Measurements from ENCODE around the gene SLC6A9. TPM values are rescaled to one million over a fixed set of nuclear protein-coding genes. Genes with fewer than 3 reads are reported as not detected.

SLC6A9 gene
- total and polyA plus RNA-seq, 5 experiments from 2014 or later: 1.7 to 3.4 TPM; not detected in 3

- Mint-ChIP-seq H3K36me3 (peaks cover 3 to 11% (median 6%) of the 10 kb centered on the region in 3 donors), H3K9me3 (no peaks in the 10 kb centered on the region), H3K4me3 (no peak overlapping the region), H3K4me1 (peaks cover 30 to 45% (median 35%) of the 10 kb centered on the region in 4 donors), H3K27me3 (no peaks in the 10 kb centered on the region), H3K27ac (peak overlapping the region in 1 of 10 donors; percentile 79)
- POLR2A ChIA-PET: no interaction called here
- no peak for ATAC-seq
- DNase-seq: no peak
Observed at GRCh38 chr1:43951021-43951985, 80.0 kb downstream of the SLC6A9 start.

GRCh38 chr1:43949678-43950077 is 81.6 kb downstream of the SLC6A9 start:
- H3K36me3 Mint-ChIP-seq: peaks cover 3 to 10% (median 6%) of the 10 kb centered on the region in 3 donors
- peaks cover 32 to 61% (median 51%) of the 10 kb centered on the region in 4 donors for H3K4me1 Mint-ChIP-seq
- no peaks in the 10 kb centered on the region for H3K9me3 Mint-ChIP-seq
- DNase-seq (no peak), ATAC-seq (no peak)
- H3K4me3 Mint-ChIP-seq: peak overlapping the region in 2 of 10 donors; percentile 4 to 58
- POLR2A ChIA-PET: no interaction called here
- peak overlapping the region in 2 of 10 donors; percentile 20 to 50 for H3K27ac Mint-ChIP-seq
- no peaks in the 10 kb centered on the region for H3K27me3 Mint-ChIP-seq

- peaks cover 34 to 65% (median 55%) of the 10 kb centered on the region in 4 donors for H3K4me1 Mint-ChIP-seq
- H3K27ac Mint-ChIP-seq: peak overlapping the region; percentile 6 to 97 (median 89)
- H3K27me3 Mint-ChIP-seq: no peaks in the 10 kb centered on the region
- POLR2A ChIA-PET: interaction anchor here (1.4 to 2.1 kb wide), 2 partner anchors 13 to 27 kb away, joined by 4 to 11 read pairs; partner anchors contain the start of gene ATP6V0B
- DNase-seq: no peak
- no peaks in the 10 kb centered on the region for H3K9me3 Mint-ChIP-seq
- peak overlapping the region; percentile 88 to 98 (median 92) for H3K4me3 Mint-ChIP-seq
- peaks cover 3 to 13% (median 6%) of the 10 kb centered on the region in 3 donors for H3K36me3 Mint-ChIP-seq
- ATAC-seq: no peak
Observed at GRCh38 chr1:43947874-43948437, 83.3 kb downstream of the SLC6A9 start.

GRCh38 chr1:43947061-43947873 is 84.0 kb downstream of the SLC6A9 start:
- Mint-ChIP-seq H3K27me3 (no peaks in the 10 kb centered on the region), H3K4me1 (peaks cover 37 to 65% (median 59%) of the 10 kb centered on the region in 4 donors), H3K36me3 (peaks cover 3 to 13% (median 6%) of the 10 kb centered on the region in 3 donors), H3K27ac (peak overlapping the region; percentile 90 to 97 (median 96)), H3K4me3 (peak overlapping the region; percentile 88 to 98 (median 92)), H3K9me3 (no peaks in the 10 kb centered on the region)
- ATAC-seq (peak in 1 of 2 donors; percentile 4), DNase-seq (peak in 1 of 10 donors; percentile 18)
- POLR2A ChIA-PET: interaction anchor here (0.5 to 2.6 kb wide), 6 partner anchors 13 to 741 kb away, joined by 3 to 13 read pairs (median 6); partner anchors contain the start of genes ATP6V0B, DPH2 and ST3GAL3

Other genes with a start within 250 kb of the SLC6A9 start
- under 1 TPM; 0.25 to 0.96 TPM for gene ARTN, start 97.7 kb downstream of the SLC6A9 start, total RNA-seq
- gene ARTN, start 97.7 kb downstream of the SLC6A9 start, polyA plus RNA-seq: not detected
- 10 to 100 TPM; 20.5 to 24.1 TPM for gene IPO13, start 84.5 kb downstream of the SLC6A9 start, total RNA-seq
- gene IPO13, start 84.5 kb downstream of the SLC6A9 start, polyA plus RNA-seq: 10 to 100 TPM; 13.8 to 14.5 (median 14.4) TPM
- 10 to 100 TPM; 34.5 to 37.7 TPM for gene DPH2, start 61.5 kb downstream of the SLC6A9 start, total RNA-seq
- gene DPH2, start 61.5 kb downstream of the SLC6A9 start, polyA plus RNA-seq: 10 to 100 TPM; 30.2 to 40.4 (median 35.7) TPM
- 10 to 100 TPM; 55.8 to 59.6 TPM for gene ATP6V0B, start 56.5 kb downstream of the SLC6A9 start, total RNA-seq
- gene ATP6V0B, start 56.5 kb downstream of the SLC6A9 start, polyA plus RNA-seq: 100 to 1,000 TPM; 149 to 213 (median 166) TPM
- gene B4GALT2, start 52.3 kb downstream of the SLC6A9 start, total RNA-seq: under 1 TPM; 0.38 to 0.83 TPM
- under 1 TPM in 2 of 3 donors, not detected in 1; 0.11 to 0.25 TPM for gene B4GALT2, start 52.3 kb downstream of the SLC6A9 start, polyA plus RNA-seq
- 1 to 10 TPM; 1.9 to 2.5 TPM for gene CCDC24, start 39.9 kb downstream of the SLC6A9 start, total RNA-seq
- gene CCDC24, start 39.9 kb downstream of the SLC6A9 start, polyA plus RNA-seq: under 1 TPM in 2 of 3 donors, not detected in 1; 0.29 to 0.61 TPM
- not detected for gene KLF17, start 87.4 kb upstream of the SLC6A9 start, total RNA-seq
- gene KLF17, start 87.4 kb upstream of the SLC6A9 start, polyA plus RNA-seq: not detected
- gene KLF18, start 110.2 kb upstream of the SLC6A9 start, total RNA-seq: not detected
- not detected for gene KLF18, start 110.2 kb upstream of the SLC6A9 start, polyA plus RNA-seq
- 10 to 100 TPM; 95.2 to 96.0 TPM for gene DMAP1, start 182.0 kb upstream of the SLC6A9 start, total RNA-seq
- 10 to 100 TPM; 32.6 to 44.4 (median 42.3) TPM for gene DMAP1, start 182.0 kb upstream of the SLC6A9 start, polyA plus RNA-seq

Measured in naive thymus-derived CD8-positive, alpha-beta T cell (primary cell).